Activated B cell treated with CpG ODN at 0.5 μM for 24 hours (primary cell): Measurements from ENCODE around the gene SLC2A13. TPM values are rescaled to one million over a fixed set of nuclear protein-coding genes. Genes with fewer than 3 reads are reported as not detected.
"Not testable (repeated sequence)": the region's sequence is repeated elsewhere in the genome, so short reads cannot be mapped to it uniquely, and the experiment has no call there.

Experiments used
- ATAC-seq: fragments of 200-7000 bp; cut with Tn5 transposase; one replicate; pipeline ENCODE4 v1.10.0; 2021; ENCODE audit warnings: low read depth, mild to moderate bottlenecking, moderate library complexity
- CTCF ChIA-PET: fragments of 350-600 bp; sonication (Branson Sonifier 250); formaldehyde crosslinking; loops from one replicate; lab custom pipeline; 2021; ENCODE audit warnings: antibody characterized with exemption; lab: Charles Lee
- POLR2A ChIA-PET: fragments of 350-600 bp; sonication (Branson Sonifier 250); formaldehyde crosslinking; loops from one replicate; lab custom pipeline; 2021; ENCODE audit warnings: antibody characterized with exemption; lab: Charles Lee
- DNase-seq: peaks from one replicate; pipeline ENCODE4 v3.0.0; 2022
- H3K27ac Mint-ChIP-seq: one replicate; pipeline ENCODE4 v1.8.0; 2020; ENCODE audit warnings: mixed read lengths
- H3K27me3 Mint-ChIP-seq: one replicate; pipeline ENCODE4 v1.8.0; 2021; ENCODE audit warnings: mixed read lengths
- H3K36me3 Mint-ChIP-seq: one replicate; pipeline ENCODE4 v1.8.0; 2021; ENCODE audit warnings: low read depth, mixed read lengths
- H3K4me1 Mint-ChIP-seq: one replicate; pipeline ENCODE4 v1.8.0; 2021; ENCODE audit warnings: mixed read lengths
- H3K4me3 Mint-ChIP-seq: one replicate; pipeline ENCODE4 v1.8.0; 2020; ENCODE audit warnings: mild to moderate bottlenecking, mixed read lengths
- H3K9me3 Mint-ChIP-seq: one replicate; pipeline ENCODE4 v1.8.0; 2020; ENCODE audit warnings: mixed read lengths
- intact Hi-C: fragments of 100-400 bp; cut with micrococcal nuclease; formaldehyde crosslinking; loops from one replicate; pipeline ENCODE4 v1.15.1; 2024
- total RNA-seq: library from RNA; stranded (reverse); gene quantifications from 2 replicates; pipeline ENCODE4 v1.2.3, GENCODE V29; 2022
- TF ChIP-seq, protein P1 (sequence below): fragments of 200-600 bp; IDR thresholded peaks from one replicate; pipeline ENCODE4 v1.8.0; 2022; ENCODE audit warnings: antibody characterized with exemption, mild to moderate bottlenecking

Gene SLC2A13
- total RNA-seq, 1 donor from 2014 or later: 17.9 TPM

DNA sequence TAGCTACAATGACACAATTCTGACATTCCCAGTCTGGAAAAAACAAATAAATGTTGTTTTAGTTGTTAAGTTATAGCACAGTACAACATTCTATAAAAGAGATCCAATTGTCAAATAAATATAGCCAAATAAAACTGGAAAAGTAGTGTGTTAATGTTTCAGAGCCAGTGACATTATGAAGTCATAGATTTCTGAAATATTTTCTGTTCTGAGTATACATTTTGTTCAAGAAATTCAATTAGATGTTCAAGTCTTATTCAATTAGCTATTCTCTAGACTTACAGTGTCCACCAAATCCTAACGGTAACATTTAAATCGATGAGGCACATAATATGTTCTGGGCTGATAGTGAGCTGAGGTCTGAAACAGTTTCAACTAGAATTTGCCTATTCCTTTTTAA, 290.1 kb downstream of the SLC2A13 start:
- Mint-ChIP-seq H3K4me3 (no peak overlapping the region), H3K9me3 (no peaks in the 10 kb centered on the region), H3K27ac (no peak overlapping the region), H3K36me3 (no peaks in the 10 kb centered on the region), H3K4me1 (no peaks in the 10 kb centered on the region), H3K27me3 (no peaks in the 10 kb centered on the region)
- ChIA-PET CTCF (no interaction called here), POLR2A (no interaction called here)
- TF ChIP-seq, protein P1, sequence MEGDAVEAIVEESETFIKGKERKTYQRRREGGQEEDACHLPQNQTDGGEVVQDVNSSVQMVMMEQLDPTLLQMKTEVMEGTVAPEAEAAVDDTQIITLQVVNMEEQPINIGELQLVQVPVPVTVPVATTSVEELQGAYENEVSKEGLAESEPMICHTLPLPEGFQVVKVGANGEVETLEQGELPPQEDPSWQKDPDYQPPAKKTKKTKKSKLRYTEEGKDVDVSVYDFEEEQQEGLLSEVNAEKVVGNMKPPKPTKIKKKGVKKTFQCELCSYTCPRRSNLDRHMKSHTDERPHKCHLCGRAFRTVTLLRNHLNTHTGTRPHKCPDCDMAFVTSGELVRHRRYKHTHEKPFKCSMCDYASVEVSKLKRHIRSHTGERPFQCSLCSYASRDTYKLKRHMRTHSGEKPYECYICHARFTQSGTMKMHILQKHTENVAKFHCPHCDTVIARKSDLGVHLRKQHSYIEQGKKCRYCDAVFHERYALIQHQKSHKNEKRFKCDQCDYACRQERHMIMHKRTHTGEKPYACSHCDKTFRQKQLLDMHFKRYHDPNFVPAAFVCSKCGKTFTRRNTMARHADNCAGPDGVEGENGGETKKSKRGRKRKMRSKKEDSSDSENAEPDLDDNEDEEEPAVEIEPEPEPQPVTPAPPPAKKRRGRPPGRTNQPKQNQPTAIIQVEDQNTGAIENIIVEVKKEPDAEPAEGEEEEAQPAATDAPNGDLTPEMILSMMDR: no peak
- DNase-seq (no peak), ATAC-seq (no peak)
- intact Hi-C loops: no loop called here

DNA sequence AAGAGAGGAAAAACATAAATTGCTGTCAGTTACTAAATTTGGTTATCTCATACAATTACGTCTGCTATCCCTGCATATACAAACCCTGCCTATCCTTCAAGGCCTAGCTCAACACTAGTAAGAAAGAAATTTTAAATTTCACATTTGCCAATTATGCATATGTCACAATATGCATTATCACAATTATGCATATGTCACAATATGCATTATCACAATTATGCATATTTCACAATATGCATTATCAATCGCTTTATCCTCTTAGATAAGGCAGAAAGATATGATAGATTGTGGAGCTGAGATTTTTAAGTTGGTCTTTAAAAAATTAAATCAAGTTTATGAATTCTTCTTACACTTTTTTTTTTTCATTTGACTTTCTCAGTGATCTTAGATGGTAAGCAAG, 291.3 kb downstream of the SLC2A13 start:
- no peaks in the 10 kb centered on the region for H3K27me3 Mint-ChIP-seq
- ATAC-seq (no peak), DNase-seq (no peak)
- H3K36me3 Mint-ChIP-seq: no peaks in the 10 kb centered on the region
- H3K4me1 Mint-ChIP-seq: no peaks in the 10 kb centered on the region
- POLR2A ChIA-PET: no interaction called here
- H3K4me3 Mint-ChIP-seq: no peak overlapping the region
- no peak overlapping the region for H3K27ac Mint-ChIP-seq
- no peaks in the 10 kb centered on the region for H3K9me3 Mint-ChIP-seq
- TF ChIP-seq, protein P1: no peak
- CTCF ChIA-PET: no interaction called here
- intact Hi-C loops: no loop called here

DNA sequence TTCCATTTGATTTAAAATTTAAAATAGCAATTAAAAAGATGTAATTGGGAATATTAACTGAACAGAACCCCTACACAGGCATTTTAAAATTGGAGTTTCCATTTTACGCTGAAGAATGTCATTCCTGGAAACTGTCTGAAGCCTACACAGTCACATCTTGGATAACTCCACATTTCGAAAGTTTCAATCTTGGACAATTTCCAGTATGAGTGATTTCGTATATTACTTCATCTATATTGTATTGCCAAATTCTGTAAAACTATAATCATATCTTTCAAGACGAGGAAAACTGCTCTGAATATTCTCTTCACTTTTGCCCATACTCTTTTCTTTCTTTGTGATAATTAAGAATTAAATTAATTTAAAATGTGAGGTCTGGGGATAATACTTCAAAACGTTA, 292.1 kb downstream of the SLC2A13 start:
- ATAC-seq (no peak), DNase-seq (no peak)
- no peaks in the 10 kb centered on the region for H3K4me1 Mint-ChIP-seq
- no peaks in the 10 kb centered on the region for H3K36me3 Mint-ChIP-seq
- ChIA-PET CTCF (no interaction called here), POLR2A (no interaction called here)
- intact Hi-C loops: no loop called here
- no peak overlapping the region for H3K4me3 Mint-ChIP-seq
- H3K27me3 Mint-ChIP-seq: no peaks in the 10 kb centered on the region
- no peaks in the 10 kb centered on the region for H3K9me3 Mint-ChIP-seq
- TF ChIP-seq, protein P1: no peak
- H3K27ac Mint-ChIP-seq: no peak overlapping the region

DNA sequence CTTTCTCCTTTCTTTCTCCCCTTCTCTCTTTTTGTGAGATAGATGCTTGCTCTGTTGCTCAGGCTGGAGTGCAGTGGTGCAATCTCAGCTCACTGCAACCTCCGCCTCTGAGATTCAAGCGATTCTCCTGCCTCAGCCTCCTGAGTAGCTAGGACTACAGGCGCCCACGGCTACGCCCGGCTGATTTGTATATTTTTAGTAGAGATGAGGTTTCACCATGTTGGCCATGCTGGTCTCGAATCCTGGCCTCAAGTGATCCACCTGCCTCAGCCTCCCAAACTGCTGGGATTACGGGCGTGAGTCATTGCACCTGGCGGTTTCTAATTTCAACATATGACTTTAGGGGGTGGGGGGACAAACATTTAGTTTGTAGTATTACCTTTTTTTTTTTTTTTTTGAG, 293.4 kb downstream of the SLC2A13 start:
- intact Hi-C loops, H3K36me3 Mint-ChIP-seq, H3K27ac Mint-ChIP-seq, DNase-seq, POLR2A ChIA-PET, CTCF ChIA-PET, H3K27me3 Mint-ChIP-seq, H3K4me1 Mint-ChIP-seq, H3K9me3 Mint-ChIP-seq, ATAC-seq, H3K4me3 Mint-ChIP-seq: not testable (repeated sequence)

DNA sequence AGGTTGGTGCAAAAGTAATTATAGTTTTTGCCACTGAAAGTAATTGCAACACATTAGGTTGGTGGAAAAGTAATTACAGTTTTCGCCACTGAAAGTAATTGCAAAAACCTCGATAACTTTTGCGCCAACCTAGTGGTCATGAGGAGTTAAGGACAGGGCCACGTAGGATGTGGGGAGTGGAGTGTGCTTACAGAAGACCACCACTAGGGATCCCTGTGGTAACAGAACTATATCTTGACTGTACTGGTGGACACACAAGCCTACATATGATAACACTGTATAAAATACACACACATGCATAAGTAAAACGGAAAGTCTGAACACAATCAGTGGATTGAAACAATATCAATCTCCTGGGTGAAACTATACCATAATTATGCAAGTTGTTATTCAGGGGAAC, 298.8 kb downstream of the SLC2A13 start:
- no peaks in the 10 kb centered on the region for H3K27me3 Mint-ChIP-seq
- TF ChIP-seq, protein P1: no peak
- no peak overlapping the region for H3K4me3 Mint-ChIP-seq
- H3K4me1 Mint-ChIP-seq: no peaks in the 10 kb centered on the region
- ATAC-seq: no peak
- H3K36me3 Mint-ChIP-seq: no peaks in the 10 kb centered on the region
- no peaks in the 10 kb centered on the region for H3K9me3 Mint-ChIP-seq
- CTCF ChIA-PET: no interaction called here
- intact Hi-C loops: no loop called here
- DNase-seq: no peak
- no peak overlapping the region for H3K27ac Mint-ChIP-seq
- POLR2A ChIA-PET: no interaction called here

DNA sequence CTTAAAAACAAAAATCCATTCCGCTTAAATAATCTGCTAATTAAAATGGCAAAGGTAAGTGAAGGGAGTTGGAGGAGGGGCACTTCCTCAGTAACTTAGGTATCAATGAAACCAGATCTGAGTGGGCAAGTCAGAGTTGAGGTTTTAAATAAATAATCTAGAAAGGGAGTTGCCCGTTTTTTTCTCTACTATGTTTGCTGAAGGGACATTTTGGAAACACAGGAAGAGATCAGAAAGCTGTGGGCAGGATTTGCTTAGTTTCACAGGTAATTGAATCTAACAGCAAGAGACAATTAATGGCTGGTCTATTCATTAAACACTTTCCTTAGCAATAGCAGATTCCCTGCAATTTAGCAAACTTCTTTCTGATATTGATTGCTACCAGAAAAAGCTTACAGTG, 300.2 kb downstream of the SLC2A13 start:
- ATAC-seq: no peak
- no peaks in the 10 kb centered on the region for H3K9me3 Mint-ChIP-seq
- no peak overlapping the region for H3K4me3 Mint-ChIP-seq
- no peak overlapping the region for H3K27ac Mint-ChIP-seq
- no peaks in the 10 kb centered on the region for H3K4me1 Mint-ChIP-seq
- no peaks in the 10 kb centered on the region for H3K27me3 Mint-ChIP-seq
- POLR2A ChIA-PET: no interaction called here
- TF ChIP-seq, protein P1: no peak
- CTCF ChIA-PET: no interaction called here
- intact Hi-C loops: no loop called here
- no peak for DNase-seq
- no peaks in the 10 kb centered on the region for H3K36me3 Mint-ChIP-seq
